ENCODE results near the gene DLG2.
A peak's percentile ranks its signal among the peaks of the same experiment; 100 is the strongest.

The DLG2 gene

DNA sequence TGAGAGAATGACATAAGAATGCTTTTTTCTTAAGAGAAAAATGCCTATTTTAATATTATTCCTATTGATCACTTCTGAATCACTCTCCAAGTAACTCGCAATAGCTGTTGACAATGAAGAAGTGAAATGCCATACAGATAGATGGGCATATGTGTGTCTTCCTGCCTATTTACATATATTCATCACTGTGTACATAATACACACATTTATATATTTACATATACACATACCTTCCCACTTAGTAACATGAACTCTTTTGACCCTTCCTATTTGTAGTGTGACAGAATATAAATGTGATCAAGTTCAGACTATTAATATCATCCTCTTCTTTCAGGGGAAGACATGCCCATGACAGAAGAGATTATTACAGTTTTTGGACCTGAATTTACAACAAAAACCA, 756.7 kb downstream of the DLG2 start:
- no peak overlapping the region for H3K4me3 ChIP-seq (ENCODE audit: low read depth, low read length)
- DNase-seq (ENCODE audit: low read depth), result no peak
- no peak for TF ChIP-seq CTCF (conservative IDR thresholded peaks at IDR 0.05; ENCODE audit: low read depth, low read length)

- no peak for DNase-seq (ENCODE audit: low read depth)
- H3K4me3 ChIP-seq (ENCODE audit: low read depth, low read length), result no peak overlapping the region
- no peak for TF ChIP-seq CTCF (conservative IDR thresholded peaks at IDR 0.05; ENCODE audit: low read depth, low read length)
These were observed 760.2 kb downstream of the DLG2 start for GRCh38 chr11:84866922-84867321.

DNA sequence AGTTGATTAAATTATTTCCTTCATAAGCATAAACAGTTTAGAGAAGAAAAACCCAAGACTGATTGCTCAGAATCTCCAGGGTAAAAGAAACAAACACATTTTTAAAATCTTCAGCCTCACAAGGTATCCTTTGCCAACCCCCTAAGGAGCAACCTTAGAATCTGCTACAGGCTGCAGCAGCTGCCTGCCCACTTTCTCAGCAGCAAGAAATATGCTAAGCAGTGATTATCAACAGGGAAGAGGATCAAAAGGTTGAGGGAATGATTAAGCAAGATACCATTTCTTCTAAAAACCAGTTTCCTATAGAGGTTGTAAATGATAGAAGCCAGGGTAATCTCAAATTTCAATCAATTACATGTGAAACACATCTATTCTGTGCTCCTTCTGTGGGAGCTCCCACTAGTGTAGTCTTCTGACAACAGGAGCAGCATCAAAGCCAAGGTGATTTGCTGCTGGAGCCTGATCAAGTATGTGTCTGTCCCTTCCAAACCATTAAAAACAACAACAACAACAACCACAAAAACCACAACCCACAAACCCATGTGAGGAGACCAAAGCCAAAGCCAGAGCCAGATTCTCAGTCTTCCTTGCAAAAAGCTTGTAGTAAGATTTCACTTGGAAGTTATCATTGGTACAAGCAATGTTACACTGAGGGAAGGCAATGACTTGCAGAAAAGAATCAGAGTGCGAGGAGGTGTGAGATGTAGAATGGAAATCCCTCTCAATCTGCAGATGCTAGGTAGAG, 761.2 kb downstream of the DLG2 start:
- peak; percentile 44 for DNase-seq (ENCODE audit: low read depth)
- no peak overlapping the region for H3K4me3 ChIP-seq (ENCODE audit: low read depth, low read length)
- no peak for TF ChIP-seq CTCF (conservative IDR thresholded peaks at IDR 0.05; ENCODE audit: low read depth, low read length)

- no peak overlapping the region for H3K4me3 ChIP-seq (ENCODE audit: low read depth, low read length)
- peak; percentile 47 for DNase-seq (ENCODE audit: low read depth)
- TF ChIP-seq CTCF (conservative IDR thresholded peaks at IDR 0.05; ENCODE audit: low read depth, low read length), result no peak
These were observed 761.9 kb downstream of the DLG2 start for GRCh38 chr11:84865257-84865656.

DNA sequence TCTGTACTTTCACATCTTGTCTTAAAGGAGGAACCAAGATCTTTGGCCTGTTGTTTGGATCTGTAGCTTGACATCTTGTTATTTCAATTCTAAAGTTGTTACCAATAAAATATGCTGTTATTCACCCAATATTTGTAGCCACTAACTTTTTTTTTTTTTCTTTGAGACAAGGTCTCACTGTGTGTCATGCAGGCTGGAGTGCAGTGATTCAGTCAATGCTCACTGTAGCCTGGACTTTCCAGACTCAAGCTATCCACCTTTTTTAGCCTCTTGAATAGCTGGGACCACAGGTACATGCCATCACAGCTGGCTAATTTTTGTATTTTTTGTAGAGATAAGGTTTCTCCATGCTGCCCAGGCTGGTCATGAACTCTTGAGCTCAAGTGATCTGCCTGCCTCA, 769.4 kb downstream of the DLG2 start:
- no peak for TF ChIP-seq CTCF (conservative IDR thresholded peaks at IDR 0.05; ENCODE audit: low read depth, low read length)
- no peak for DNase-seq (ENCODE audit: low read depth)

GRCh38 chr11:84855508-84856245, 771.5 kb downstream of the DLG2 start:
- TF ChIP-seq CTCF (conservative IDR thresholded peaks at IDR 0.05; ENCODE audit: low read depth, low read length), result no peak
- DNase-seq (ENCODE audit: low read depth), result peak; percentile 73

More for the DNA sequence above, 769.4 kb downstream of the DLG2 start:
- no peak overlapping the region for H3K4me3 ChIP-seq (ENCODE audit: low read depth, low read length)

More at GRCh38 chr11:84855508-84856245, 771.5 kb downstream of the DLG2 start:
- no peak overlapping the region for H3K4me3 ChIP-seq (ENCODE audit: low read depth, low read length)

Measured in choroid plexus epithelial cell (primary cell).